AG09319 (cell line): Measurements from ENCODE around the gene SEC23IP.

Source experiments
- DNase-seq: peaks from one replicate; pipeline ENCODE4 v3.0.0-alpha.2; 2010; ENCODE audit warnings: low read depth; ENCODE audit errors: extremely low read depth
- CTCF ChIP-seq: IDR thresholded peaks from 2 replicates; pipeline ENCODE4 v1.5.1; 2011; ENCODE audit warnings: low read depth, mild to moderate bottlenecking, inconsistent platforms, low read length, moderate library complexity

The SEC23IP gene

GRCh38 chr10:119967066-119967465, 74.5 kb downstream of the SEC23IP start:
- no peak for DNase-seq
- TF ChIP-seq CTCF = no peak

DNA sequence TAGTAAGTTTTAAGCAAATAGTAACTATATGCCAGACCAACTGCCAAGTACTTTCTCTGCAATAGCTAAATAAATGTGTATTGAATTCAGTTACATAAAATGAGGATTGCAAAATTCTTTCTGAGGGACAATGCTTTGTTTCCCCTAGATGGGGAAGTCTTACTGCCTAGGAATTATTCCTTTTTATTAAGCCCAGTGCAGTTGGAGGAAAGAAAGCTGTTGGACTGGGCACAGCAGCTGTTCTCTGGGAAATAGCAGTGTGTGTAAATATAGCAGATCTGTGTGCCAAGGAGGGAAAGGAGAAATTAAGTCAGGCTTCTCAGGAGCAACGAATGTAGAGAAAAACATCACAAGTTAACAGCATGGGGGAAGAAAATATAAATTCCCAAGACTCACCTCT, 77.1 kb downstream of the SEC23IP start:
- no peak for TF ChIP-seq CTCF
- no peak for DNase-seq

DNA sequence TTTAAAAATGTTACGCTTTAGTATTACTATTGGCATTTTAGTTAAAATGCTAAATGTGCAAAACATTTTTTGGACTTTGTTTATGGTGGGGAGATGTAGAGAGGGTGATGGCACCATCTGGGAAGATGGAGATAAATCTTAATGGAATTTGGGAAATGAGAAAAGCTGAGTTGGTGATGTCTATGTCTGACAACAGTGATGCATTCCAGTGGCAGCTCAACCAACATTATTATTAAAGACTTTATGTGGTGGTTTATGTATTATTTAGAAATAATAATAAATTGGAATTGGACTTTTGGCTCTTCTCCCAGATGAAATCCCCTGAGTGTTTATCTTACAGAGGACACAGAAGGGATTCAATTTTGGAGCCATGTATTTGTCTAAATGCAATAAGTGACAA, 77.6 kb downstream of the SEC23IP start:
- DNase-seq = no peak
- no peak for TF ChIP-seq CTCF

DNA sequence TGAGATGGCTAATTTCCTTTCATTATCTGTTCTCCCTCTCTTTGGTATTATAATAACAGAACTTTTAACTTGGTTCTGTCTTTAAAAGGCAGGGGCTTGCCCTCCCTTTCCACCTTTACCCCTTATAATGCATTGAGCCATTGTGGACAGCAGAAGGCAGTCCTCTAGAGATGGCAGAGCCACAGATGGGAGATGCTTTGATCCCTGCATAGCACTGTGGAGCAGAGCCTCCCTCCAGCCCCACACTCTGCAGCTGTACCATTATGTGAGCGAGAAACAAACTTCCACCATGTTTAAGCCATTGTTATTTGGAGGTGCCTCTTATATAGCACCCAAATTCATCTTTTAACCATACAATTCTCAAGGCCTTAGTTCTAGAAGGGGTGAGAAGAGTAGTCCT, 78.4 kb downstream of the SEC23IP start:
- TF ChIP-seq CTCF = no peak

GRCh38 chr10:119973281-119973680, 80.8 kb downstream of the SEC23IP start:
- DNase-seq = no peak

More for the DNA sequence above, 78.4 kb downstream of the SEC23IP start:
- no peak for DNase-seq

DNA sequence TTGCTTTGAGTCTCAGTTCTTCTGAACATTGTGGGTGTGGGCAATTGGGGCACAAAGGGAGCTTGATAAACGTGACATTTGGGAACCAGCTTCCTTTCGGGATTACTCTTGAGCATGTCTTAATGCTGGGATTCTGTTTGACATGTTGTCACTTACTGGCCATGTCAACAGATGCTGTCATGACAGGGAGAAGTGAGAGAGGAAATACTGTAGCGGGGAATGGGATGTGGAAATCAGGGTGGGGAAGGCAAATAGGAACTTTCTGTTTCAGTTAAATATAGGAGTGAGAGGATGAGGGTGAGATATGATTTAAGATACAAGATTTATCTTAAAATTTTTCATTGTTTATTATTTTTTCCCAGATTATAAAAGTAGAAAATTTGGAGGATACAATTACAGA, 83.9 kb downstream of the SEC23IP start:
- TF ChIP-seq CTCF = no peak
- DNase-seq = no peak

More at GRCh38 chr10:119973281-119973680, 80.8 kb downstream of the SEC23IP start:
- no peak for TF ChIP-seq CTCF

GRCh38 chr10:119980956-119981750, 88.6 kb downstream of the SEC23IP start:
- DNase-seq = no peak

More at GRCh38 chr10:119980956-119981750, 88.6 kb downstream of the SEC23IP start:
- TF ChIP-seq CTCF = no peak
